ENCODE data around the gene ADARB2. TPM values are rescaled to one million over a fixed set of nuclear protein-coding genes. Genes with fewer than 3 reads are reported as not detected.

The ADARB2 gene
- total and polyA plus RNA-seq, 8 donors = 0.34 to 24.7 (median 3.2) TPM

GRCh38 chr10:1610986-1611770, 126.1 kb downstream of the ADARB2 start:
- WGBS, 2 donors = 62 to 73% methylated on average over 22 of the region's 22 CpGs
- intact Hi-C loops (cut with DNase I) = no loop called here
- Histone ChIP-seq H3K4me1 (no peaks in the 10 kb centered on the region), H3K27me3 (peaks cover 0 to 11% (median 0%) of the 10 kb centered on the region in 4 donors), H3K4me3 (no peak overlapping the region), H3K9me3 (no peaks in the 10 kb centered on the region), H3K27ac (no peak overlapping the region), H3K36me3 (no peaks in the 10 kb centered on the region)
- TF ChIP-seq CTCF (IDR thresholded peaks at IDR 0.05) = no peak
- ATAC-seq (no peak), DNase-seq (no peak), FAIRE-seq (no peak)

GRCh38 chr10:1609648-1609970, 127.7 kb downstream of the ADARB2 start:
- 46 to 64% methylated on average over 11 of the region's 11 CpGs for WGBS, 2 donors

GRCh38 chr10:1608851-1609647, 128.3 kb downstream of the ADARB2 start:
- ATAC-seq = no peak
- 13 to 17% methylated on average over 28 of the region's 28 CpGs for WGBS, 2 donors
- TF ChIP-seq CTCF (IDR thresholded peaks at IDR 0.05) = no peak
- Histone ChIP-seq H3K4me3 (no peak overlapping the region), H3K36me3 (no peaks in the 10 kb centered on the region), H3K4me1 (no peaks in the 10 kb centered on the region), H3K9me3 (no peaks in the 10 kb centered on the region), H3K27ac (no peak overlapping the region), H3K27me3 (peaks cover 0 to 7% (median 0%) of the 10 kb centered on the region in 4 donors)
- intact Hi-C loops (cut with DNase I) = no loop called here
- DNase-seq = no peak
- FAIRE-seq = no peak

More at GRCh38 chr10:1609648-1609970, 127.7 kb downstream of the ADARB2 start:
- H3K4me1 ChIP-seq = no peaks in the 10 kb centered on the region
- no peak for ATAC-seq
- no peak overlapping the region for H3K4me3 ChIP-seq
- H3K27me3 ChIP-seq = peaks cover 0 to 11% (median 0%) of the 10 kb centered on the region in 4 donors
- H3K9me3 ChIP-seq = no peaks in the 10 kb centered on the region
- TF ChIP-seq CTCF (IDR thresholded peaks at IDR 0.05) = no peak
- no peak for DNase-seq
- H3K36me3 ChIP-seq = no peaks in the 10 kb centered on the region
- intact Hi-C loops (cut with DNase I) = no loop called here
- H3K27ac ChIP-seq = no peak overlapping the region
- FAIRE-seq = no peak

GRCh38 chr10:1608408-1608807, 128.9 kb downstream of the ADARB2 start:
- Histone ChIP-seq H3K9me3 (no peaks in the 10 kb centered on the region), H3K27me3 (peaks cover 0 to 1% (median 0%) of the 10 kb centered on the region in 4 donors)

More at GRCh38 chr10:1608408-1608807, 128.9 kb downstream of the ADARB2 start:
- no peak for DNase-seq
- intact Hi-C loops (cut with DNase I) = no loop called here
- ATAC-seq = no peak
- Histone ChIP-seq H3K27ac (no peak overlapping the region), H3K4me1 (no peaks in the 10 kb centered on the region), H3K4me3 (no peak overlapping the region), H3K36me3 (no peaks in the 10 kb centered on the region)
- TF ChIP-seq CTCF (IDR thresholded peaks at IDR 0.05) = no peak
- 50 to 54% methylated on average over 3 of the region's 3 CpGs for WGBS, 2 donors
- FAIRE-seq = no peak
